NB4 (cell line): ENCODE results near the gene CFAP58.
A peak's percentile ranks its signal among the peaks of the same experiment; 100 is the strongest.

Experiments used
- CTCF ChIP-seq: IDR thresholded peaks from one replicate; pipeline ENCODE4 v1.5.1; 2012; ENCODE audit warnings: low read depth, low read length
- MAX ChIP-seq: IDR thresholded peaks from 2 replicates; pipeline ENCODE4 v1.6.1; 2011; ENCODE audit warnings: low read depth, low read length
- POLR2A ChIP-seq: IDR thresholded peaks from 2 replicates; pipeline ENCODE4 v1.6.1; 2011; ENCODE audit warnings: mild to moderate bottlenecking; ENCODE audit not compliant: insufficient read length; ENCODE audit errors: extremely low read depth

DNA sequence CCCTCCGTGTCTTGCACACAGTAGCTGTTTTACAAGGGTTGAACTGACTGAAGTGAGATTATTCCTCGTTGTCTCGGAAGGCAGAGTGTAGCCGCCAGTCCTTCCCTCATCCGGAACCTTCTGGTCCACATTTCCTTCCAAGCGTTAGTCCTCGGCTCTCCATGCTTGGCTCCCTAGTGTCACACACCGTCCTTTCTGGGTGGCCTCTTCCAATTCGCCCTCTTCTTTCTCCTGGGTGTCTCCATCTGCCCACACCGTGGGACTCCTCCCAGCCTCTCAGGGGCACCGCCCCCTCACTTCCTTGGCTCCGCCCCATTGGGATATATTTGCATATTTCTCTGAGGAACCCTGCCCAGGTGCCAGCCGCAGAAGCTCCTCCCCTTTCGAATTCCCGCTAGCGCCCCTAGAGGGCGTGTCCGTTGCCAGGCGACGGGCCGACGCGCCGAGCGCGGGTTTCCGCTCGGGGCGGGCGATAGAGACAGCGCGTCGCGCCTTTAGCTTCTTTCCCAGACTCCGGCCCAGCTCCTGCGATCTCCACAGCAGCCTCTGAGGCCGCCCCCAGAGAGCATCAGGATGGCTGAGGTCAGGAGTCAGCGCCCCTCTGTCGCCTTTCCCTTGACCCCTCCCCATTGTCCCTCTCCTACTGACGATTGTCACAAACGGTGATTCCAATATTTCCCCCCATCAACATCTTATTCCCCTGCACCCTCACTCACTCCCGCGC is at the start of gene CFAP58:
- TF ChIP-seq CTCF (peak; percentile 60), POLR2A (no peak), MAX (no peak)
